ENCODE data around the gene CCDC9B.

GRCh38 chr15:40366457-40367370 lies 26.0 kb upstream of the CCDC9B start:
- TF ChIP-seq, protein P1, sequence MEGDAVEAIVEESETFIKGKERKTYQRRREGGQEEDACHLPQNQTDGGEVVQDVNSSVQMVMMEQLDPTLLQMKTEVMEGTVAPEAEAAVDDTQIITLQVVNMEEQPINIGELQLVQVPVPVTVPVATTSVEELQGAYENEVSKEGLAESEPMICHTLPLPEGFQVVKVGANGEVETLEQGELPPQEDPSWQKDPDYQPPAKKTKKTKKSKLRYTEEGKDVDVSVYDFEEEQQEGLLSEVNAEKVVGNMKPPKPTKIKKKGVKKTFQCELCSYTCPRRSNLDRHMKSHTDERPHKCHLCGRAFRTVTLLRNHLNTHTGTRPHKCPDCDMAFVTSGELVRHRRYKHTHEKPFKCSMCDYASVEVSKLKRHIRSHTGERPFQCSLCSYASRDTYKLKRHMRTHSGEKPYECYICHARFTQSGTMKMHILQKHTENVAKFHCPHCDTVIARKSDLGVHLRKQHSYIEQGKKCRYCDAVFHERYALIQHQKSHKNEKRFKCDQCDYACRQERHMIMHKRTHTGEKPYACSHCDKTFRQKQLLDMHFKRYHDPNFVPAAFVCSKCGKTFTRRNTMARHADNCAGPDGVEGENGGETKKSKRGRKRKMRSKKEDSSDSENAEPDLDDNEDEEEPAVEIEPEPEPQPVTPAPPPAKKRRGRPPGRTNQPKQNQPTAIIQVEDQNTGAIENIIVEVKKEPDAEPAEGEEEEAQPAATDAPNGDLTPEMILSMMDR (IDR thresholded peaks at IDR 0.05 in 8 of 11, conservative IDR thresholded peaks at IDR 0.05 in 3 of 11): no peak
- TF ChIP-seq POLR2A (IDR thresholded peaks at IDR 0.05): no peak

All from spleen (tissue), 7 donors.